MM.1S (cell line): Measurements from ENCODE around the gene LPCAT3.

Source experiments
- CTCF ChIP-seq: fragments of 300-600 bp; sonication (generic); IDR thresholded peaks from 2 replicates; pipeline ENCODE4 v1.5.1; 2016; ENCODE audit warnings: antibody characterized with exemption, low read length, mixed read lengths
- EZH2 ChIP-seq: fragments of 300-600 bp; sonication (generic); optimal IDR thresholded peaks from 2 replicates; pipeline ENCODE3; 2017; ENCODE audit warnings: low read depth, mild to moderate bottlenecking, antibody characterized with exemption, low read length, mixed read lengths
- EZH2phosphoT487 ChIP-seq: fragments of 300-600 bp; sonication (generic); IDR thresholded peaks from 2 replicates; pipeline ENCODE4 v1.6.1; 2018; ENCODE audit warnings: antibody characterized with exemption, low read length

GRCh38 chr12:6968426-6968825, 49.9 kb downstream of the LPCAT3 start:
- TF ChIP-seq CTCF (no peak), EZH2 (no peak), EZH2phosphoT487 (no peak)
